NCI-H2081 treated with DMSO at 0.1 percent for 48 hours (cell line): ENCODE measurements around the gene CARMIL1.

ENCODE experiments used
- DNase-seq: peaks from one replicate; lab custom pipeline; 2025; lab: John Stamatoyannopoulos, UW

The CARMIL1 gene

DNA sequence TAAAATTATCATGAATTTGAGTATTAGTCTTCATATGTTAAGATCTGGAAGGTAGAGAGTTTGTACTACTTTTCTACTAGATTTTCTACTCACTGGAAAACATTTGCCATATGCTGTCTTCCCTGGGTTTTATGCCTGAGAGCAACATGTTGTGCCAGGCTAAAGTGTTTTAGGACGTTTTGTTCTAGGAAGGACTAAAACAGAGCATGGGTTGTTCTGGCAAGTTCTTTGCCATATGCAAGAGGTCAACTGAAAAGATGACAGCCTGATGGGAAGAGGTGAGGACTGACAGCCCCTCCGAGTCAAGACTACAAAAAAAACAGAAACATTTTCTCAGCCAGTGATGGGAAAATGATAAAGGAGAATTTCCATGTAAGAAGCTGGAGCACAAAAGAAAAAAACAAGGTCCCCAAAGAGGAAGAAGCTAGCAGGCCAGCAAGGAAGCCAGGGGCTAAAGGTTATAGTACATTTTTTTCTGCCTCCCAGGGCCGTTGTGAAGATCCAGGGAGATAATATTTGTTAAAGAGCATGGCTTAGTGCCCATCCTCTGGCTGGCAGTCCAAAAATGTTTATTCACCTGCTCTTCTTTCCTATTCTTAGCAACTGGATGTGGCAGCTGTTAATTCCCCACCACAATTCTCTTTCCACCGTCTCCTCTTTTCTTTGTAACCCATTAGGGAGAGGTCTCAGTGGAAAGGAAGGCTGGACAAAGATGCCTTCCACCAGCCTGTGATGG is 380.6 kb downstream of the CARMIL1 start:
- peak; percentile 44 for DNase-seq

DNA sequence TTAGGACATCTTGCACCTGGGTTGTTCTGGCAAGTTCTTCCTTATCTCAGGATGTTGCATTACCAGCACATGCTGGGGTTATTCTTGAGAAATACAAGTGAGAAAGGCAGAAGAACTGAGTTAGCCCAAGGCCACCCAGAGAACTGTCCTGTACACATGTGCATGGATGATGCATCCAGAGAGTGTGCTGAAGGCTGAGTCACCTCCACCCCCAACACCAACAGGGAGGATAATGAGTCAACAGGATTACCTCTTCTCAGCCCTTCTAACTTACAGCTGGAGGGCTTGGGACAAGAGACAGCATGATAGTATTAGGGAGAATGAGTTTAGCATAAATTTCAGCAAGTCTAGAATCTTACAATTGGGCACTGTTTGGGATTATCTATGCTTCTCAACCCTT is 381.3 kb downstream of the CARMIL1 start:
- peak; percentile 9 for DNase-seq

DNA sequence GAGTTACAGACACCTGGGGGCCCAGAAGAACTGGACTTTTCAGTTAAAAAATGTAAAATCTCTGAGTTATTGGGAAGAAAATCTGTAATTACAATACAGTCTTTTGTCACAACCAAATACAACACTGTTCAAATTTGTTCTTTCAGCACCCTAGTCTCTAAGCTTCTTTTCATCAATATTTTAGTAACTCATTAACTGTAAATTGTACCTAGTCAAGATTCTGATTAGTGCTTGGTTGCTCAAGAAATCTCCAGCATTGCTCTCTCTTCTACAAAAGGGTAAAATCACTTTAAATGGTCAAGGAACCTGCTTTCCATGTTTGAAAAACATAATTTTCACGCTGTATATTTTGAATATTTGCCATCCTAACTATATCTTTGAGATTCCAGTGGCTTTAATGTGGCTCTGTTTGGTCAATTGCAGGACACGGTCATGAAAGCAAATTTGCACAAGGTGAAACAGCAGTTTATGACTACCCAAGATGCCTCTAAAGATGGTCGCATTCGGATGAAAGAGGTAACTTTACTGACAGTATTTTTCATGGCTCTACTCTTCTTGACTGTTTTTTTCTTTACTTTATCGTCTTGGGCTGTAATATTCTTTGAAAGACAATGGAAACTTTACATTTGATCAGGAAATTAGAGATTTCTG is 382.1 kb downstream of the CARMIL1 start:
- no peak for DNase-seq

DNA sequence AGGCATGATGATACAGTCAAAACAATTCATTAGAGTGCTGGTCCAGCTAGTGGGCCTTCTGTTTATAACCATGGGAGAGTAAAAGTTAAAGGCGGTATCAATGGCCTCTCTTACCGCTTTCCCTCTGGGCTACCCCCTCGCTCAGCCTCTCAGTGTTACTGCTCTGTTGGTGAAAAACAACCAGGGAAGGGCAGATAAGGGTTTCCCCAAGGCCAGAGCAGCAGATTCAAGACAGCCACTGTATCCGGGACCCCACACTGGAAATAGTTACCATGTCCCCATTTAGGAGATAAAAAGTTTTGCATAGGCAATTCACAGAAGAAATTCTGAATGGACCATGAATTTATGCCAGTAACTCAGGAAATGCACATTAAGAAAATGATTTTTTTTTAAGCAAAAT is 386.3 kb downstream of the CARMIL1 start:
- DNase-seq, result no peak

DNA sequence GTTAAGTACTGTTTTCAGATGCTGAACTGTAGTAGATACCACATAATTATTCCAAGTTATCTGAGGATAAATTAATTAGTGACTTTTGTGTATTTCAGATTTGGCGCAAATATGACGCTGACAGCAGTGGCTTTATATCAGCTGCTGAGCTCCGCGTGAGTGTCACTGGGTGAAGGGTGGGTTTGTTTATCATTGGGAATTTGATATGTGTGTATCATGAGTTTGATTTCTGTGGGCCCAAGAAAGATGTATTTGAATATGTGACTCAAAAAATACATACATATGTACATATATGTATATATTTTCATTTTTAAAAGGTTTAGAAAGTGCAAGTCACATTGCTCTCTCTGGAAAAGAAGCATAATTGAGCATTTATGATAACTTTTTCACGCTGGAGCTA is 390.2 kb downstream of the CARMIL1 start:
- no peak for DNase-seq
